GM19397 (cell line): ENCODE measurements around the gene INSYN1.

ENCODE experiments used
- ATAC-seq: cut with Tn5 transposase; IDR thresholded peaks from one replicate; pipeline ENCODE4 v1.9.1; 2021; ENCODE audit warnings: mild to moderate bottlenecking, moderate library complexity; ENCODE audit not compliant: unreplicated experiment

INSYN1 gene

GRCh38 chr15:73779974-73780373 is 26.8 kb upstream of the INSYN1 start:
- ATAC-seq: no peak

- no peak for ATAC-seq
Observed at GRCh38 chr15:73777741-73778140, 24.6 kb upstream of the INSYN1 start.

- ATAC-seq: no peak
Observed at GRCh38 chr15:73773428-73773827, 20.3 kb upstream of the INSYN1 start.

- no peak for ATAC-seq
Observed at GRCh38 chr15:73771385-73772045, 18.4 kb upstream of the INSYN1 start.

GRCh38 chr15:73770050-73770449 is 16.9 kb upstream of the INSYN1 start:
- ATAC-seq: no peak

GRCh38 chr15:73767806-73768501 is 14.8 kb upstream of the INSYN1 start:
- ATAC-seq: no peak

- ATAC-seq: no peak
Observed at GRCh38 chr15:73766598-73766997, 13.4 kb upstream of the INSYN1 start.

GRCh38 chr15:73765778-73766177 is 12.6 kb upstream of the INSYN1 start:
- no peak for ATAC-seq

- no peak for ATAC-seq
Observed at GRCh38 chr15:73763931-73764330, 10.8 kb upstream of the INSYN1 start.

- ATAC-seq: no peak
Observed at GRCh38 chr15:73760330-73761329, 7.5 kb upstream of the INSYN1 start.

- ATAC-seq: no peak
Observed at GRCh38 chr15:73758461-73758860, 5.3 kb upstream of the INSYN1 start.

- ATAC-seq: no peak
Observed at GRCh38 chr15:73757571-73757970, 4.4 kb upstream of the INSYN1 start.

- ATAC-seq: no peak
Observed at GRCh38 chr15:73756947-73757513, 3.9 kb upstream of the INSYN1 start.

GRCh38 chr15:73756390-73756789 is 3.2 kb upstream of the INSYN1 start:
- no peak for ATAC-seq

- ATAC-seq: no peak
Observed at GRCh38 chr15:73755946-73756345, 2.8 kb upstream of the INSYN1 start.

- no peak for ATAC-seq
Observed at GRCh38 chr15:73755481-73755880, 2.3 kb upstream of the INSYN1 start.

GRCh38 chr15:73754461-73754860 is 1.3 kb upstream of the INSYN1 start:
- no peak for ATAC-seq

GRCh38 chr15:73752806-73753193 is 351 bp downstream of the INSYN1 start:
- ATAC-seq: no peak

GRCh38 chr15:73751899-73752805 is 999 bp downstream of the INSYN1 start:
- ATAC-seq: no peak

GRCh38 chr15:73751511-73751898 is 1.6 kb downstream of the INSYN1 start:
- no peak for ATAC-seq
